GM21526 (cell line): Measurements from ENCODE around the gene LEMD3.

Experiments used
- ATAC-seq: cut with Tn5 transposase; IDR thresholded peaks from one replicate; pipeline ENCODE4 v1.9.1; 2021; ENCODE audit warnings: moderate library complexity; ENCODE audit not compliant: unreplicated experiment, low FRiP score

Gene LEMD3

DNA sequence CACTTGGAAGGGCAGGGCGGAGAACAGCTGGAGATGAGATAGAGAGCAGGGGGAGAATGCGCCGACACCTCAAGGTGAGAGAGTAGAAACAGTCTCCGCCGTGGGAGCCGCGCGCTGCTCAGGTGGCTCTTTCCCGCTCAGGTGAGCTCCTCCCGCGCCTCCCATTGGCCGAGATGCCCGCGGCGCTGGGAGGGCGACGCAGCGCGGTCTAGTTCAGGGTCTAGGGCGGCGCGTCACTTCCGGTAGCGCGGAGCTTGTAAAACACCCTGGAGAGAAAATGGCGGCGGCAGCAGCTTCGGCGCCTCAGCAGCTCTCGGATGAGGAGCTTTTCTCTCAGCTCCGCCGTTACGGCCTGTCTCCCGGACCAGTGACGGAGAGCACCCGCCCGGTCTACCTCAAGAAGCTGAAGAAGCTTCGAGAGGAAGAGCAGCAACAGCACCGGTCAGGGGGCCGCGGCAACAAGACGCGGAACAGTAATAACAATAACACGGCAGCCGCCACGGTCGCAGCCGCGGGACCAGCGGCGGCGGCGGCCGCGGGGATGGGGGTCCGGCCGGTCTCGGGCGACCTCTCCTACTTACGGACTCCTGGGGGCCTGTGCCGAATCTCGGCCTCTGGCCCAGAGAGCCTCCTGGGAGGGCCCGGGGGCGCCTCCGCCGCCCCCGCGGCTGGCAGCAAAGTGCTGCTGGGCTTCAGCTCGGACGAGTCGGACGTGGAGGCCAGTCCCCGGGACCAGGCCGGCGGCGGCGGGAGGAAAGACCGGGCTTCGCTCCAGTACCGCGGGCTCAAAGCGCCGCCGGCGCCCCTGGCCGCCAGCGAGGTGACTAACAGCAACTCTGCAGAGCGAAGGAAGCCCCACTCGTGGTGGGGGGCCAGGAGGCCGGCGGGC is at the start of gene LEMD3:
Gene LEMD3, plus strand, starts transcription at position 264 of the 889 bp plus-strand sequence. Its CDS starts 14 bp downstream, at position 278.
- peak; percentile 88 for ATAC-seq

DNA sequence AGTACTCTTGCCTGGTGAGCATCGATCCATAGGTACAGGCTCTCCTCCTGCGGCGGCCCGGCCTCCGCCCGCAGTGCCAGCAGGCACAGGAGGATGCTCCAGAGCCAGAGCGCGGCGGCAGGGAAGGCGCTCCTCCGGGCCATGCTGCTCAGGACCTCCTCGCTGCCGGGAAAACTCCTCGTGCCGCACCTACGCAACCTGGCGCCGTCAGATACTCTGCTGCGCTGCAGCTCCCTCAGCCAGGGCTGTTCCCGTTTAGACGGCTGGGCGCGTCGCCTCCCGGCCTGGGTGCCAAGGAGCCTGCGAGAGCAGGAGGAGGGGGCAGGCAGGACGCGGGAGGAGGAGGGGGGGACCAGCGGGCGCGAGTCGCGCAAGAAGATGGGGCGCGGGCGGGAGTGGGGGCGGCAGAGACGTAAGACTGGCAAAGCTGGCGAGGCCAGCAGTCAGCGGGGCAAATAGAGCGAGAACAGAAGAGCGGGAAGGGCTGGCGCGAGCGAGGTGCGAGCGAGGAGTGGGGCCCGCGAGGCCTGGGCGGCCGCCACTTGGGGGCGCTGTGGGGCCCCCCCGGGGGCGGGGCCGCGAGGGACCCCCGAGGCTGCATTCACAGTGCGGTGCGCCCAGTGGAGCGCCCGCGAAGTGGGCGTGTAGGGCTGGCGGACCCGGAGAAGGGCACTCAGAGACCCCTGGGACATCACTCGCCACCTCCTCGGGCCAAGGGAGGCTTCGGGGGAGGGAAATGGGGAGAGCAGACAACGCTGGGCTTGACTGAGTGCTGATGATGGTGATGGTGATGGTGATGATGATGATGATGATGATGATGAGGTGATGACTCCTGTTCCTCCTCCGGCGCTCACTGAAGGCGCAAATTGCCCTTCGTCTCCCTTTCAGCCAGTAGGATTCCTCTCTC is 48.1 kb upstream of the LEMD3 start, which contains the start of gene WIF1:
Gene WIF1, minus strand, starts transcription at position 257 of the 907 bp plus-strand sequence. Its CDS starts 114 bp downstream, at position 143.
- ATAC-seq = no peak

DNA sequence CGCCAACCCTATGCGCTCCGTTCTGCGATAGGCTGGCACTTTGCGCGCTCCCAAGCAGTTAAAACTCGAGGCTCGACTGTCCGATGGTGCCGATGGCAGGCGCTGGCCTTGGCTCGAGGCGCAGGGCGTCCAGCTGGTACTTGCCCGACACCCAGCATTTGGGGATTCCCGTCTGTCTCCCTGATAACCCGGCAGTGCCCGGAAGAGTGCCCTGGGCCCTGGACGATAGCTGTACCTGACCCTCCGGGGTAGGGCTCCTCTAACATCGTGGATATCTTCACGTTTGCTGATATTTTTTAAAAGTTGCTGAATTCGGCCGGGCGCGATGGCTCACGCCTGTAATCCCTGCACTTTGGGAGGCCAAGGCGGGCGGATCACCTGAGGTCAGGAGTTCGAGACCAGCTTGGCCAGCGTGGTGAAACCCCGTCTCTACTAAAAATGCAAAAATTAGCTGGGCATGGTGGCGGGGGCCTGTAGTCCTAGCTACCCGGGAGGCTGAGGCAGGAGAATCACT is 47.4 kb upstream of the LEMD3 start:
- no peak for ATAC-seq

DNA sequence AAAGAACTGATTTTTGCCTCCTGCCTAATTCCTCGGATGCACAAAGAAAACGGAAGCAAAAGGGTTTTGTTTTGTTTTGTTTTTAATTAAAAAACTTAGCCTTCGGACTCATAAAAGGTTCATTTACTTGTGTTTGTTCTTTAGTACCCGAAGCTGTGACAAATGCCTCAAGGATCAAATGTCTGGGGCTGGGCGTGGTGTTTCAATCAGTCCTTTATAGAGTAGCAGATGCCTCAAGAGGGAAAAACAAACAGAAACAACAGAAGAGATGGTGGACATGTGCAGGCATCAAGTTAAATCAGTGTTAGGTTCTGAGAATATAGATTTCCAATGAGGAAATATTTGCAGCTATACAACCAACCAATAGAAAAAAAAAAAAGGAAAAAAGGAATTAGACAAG is 46.7 kb upstream of the LEMD3 start:
- no peak for ATAC-seq

DNA sequence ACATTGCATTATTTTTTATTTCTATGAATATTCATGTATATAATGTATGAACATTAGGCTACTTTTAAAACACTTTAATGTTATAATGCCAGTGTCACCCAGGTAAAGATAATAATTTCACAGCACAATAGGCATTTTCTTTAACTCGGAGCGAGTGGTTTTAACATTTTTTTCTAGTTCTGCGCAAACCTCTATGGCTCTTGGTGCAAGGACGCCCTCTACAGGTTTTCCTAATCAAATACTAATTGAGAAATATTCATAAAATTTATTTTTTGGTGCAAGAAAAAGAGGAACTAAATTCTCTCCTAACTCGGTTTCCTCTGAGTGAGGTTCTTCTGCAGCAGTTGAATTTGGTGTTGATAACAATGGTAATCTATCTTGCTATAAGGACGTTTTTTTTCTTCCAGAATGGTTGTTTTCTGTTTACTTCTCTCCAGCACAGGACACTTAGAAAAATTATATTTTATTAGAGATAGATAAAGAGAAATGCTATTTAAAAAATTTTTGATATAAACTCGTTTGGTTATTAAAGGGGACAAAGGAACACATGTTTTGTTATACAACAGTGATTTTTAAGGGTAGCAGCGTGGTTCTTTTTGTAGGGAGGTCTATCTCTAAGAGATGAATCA is 45.8 kb upstream of the LEMD3 start:
- ATAC-seq = no peak

DNA sequence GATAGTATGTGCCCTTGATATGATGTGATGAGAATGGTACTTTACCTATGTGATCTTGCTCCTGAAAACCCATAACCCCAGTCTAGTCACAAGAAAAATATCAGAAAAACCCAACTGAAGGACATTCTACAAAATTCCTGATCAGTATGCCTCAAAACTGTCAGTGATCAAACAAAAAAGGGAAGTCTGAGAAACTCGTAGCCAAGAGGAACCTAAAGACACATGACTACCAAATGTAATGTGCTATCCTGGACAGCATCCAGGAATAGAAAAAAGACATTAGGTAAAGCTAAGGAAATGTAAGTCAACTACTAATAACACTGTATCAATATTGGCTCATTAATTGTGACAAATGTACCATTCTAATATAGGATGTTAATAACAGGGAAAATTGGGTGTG is 44.1 kb upstream of the LEMD3 start:
- no peak for ATAC-seq

DNA sequence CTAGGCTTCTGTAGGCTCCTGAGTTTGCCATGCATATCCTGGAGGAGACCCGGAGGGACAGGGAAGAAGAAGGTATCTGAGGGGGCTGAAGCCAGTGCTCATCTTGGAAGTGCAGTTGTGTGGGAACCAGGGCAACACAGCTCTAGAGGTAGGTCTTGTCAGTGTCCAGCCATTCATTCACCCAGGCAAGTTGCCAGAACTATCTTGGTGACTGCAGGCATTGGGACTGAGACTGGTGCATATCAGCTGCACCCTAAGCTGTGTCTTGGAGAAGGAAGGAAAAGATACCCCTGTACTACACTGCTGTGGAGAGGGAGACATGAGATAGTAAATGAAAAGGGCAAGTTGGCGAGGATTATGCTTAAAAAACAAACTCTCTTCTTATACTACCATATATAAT is 43.4 kb upstream of the LEMD3 start:
- ATAC-seq = no peak

DNA sequence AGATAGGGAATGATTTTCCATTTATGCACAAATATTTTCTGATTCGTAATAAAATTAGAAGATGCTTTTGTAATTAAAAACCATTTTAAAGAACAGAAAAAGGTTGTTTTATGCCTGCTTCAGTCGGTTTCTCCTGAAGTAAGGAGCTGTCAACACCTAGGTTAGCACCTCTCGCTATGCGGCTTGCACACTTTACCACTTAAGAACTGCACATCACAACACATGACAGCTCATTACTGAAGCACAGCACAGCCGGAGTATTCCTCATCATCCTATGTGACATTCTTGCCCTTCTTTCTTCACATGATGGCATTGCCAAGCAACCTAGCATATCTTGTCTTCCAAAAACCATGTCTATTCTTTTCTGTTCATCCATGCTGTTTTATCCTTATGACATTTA is 42.9 kb upstream of the LEMD3 start:
- ATAC-seq = no peak

DNA sequence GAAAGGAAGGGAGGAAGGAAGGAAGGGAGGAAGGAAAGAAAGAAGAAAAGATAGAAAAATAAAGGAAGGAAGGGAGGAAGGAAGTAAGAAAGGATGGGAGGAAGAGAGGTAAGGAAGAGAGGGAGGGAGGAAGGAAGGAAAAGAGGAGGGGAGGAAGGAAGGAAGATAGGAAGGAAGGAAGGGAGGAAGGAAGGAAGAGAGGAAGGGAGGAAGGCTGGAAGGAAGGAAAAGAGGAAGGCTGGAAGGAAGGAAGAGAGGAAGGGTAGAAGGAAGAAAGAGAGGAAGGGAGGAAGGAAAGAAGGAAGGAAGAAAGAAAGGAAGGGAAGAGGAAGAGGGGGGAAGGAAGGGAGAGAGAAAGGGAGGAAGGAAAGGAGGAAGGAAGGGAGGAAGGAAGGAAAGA is 35.5 kb upstream of the LEMD3 start:
- no peak for ATAC-seq

DNA sequence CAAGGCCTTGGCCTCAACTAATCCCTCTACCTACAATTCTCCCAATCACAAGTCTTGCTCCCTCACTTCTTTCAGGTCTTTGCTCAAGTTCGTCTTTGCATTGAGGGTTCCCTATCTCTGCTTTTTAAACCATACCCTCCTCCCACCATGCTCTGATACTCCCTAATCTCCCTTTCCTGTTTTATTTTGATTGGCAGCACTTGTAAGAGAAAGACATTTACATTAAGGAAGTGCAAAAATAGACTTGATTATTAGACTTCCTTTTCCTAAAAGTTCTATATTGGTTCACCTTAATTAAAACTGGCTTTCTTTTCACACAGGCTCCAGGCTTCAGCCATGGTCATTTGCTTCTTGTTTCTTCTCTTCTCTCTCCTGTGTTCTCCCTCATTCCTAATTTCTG is 30.0 kb upstream of the LEMD3 start:
- ATAC-seq = no peak

DNA sequence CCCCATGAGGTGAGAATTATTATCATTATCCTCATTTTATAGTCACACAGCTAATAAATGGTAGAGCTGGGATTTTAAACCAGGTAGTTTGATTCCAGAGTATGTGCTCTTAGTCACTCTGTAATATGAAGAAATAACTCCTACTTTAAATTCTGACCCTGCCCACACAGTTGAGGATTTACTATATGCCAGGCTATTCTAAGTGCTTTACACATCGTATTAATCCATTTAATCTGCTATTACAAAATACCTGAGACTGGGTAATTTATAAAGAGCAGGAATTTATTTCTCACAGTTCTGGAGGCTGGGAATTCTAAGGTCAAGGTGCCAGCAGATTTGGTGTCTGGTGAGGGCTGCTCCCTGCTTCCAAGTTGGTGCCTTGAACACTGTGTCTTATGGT is 28.6 kb upstream of the LEMD3 start:
- ATAC-seq = no peak

DNA sequence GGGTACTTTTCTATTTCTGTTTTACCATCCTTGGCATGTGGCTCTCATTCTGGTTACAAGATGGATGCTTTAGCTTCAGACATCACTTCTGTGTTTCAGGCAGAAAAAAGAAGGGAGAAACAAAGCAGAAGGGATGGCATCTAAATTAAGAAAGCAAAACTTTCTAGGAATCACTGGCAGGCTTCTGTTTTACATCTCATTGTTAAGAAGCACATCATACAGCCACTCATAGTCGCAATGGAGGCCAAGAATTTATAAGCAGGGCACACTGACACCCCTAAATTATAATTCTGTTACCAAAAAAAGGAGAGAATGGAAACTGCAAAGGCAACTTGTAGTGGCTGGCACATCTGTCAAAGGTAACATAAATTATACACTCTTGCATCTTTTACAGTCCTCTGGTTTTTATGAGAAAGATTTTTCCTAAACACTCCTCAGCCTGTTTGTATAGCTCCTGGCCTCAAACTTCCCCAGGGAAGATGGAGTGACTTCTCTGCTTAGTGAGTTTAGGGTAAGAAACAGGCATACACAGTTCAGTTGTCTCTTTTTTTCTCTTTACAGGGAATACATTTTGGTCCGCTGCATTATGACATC is 22.0 kb upstream of the LEMD3 start:
- ATAC-seq = no peak

DNA sequence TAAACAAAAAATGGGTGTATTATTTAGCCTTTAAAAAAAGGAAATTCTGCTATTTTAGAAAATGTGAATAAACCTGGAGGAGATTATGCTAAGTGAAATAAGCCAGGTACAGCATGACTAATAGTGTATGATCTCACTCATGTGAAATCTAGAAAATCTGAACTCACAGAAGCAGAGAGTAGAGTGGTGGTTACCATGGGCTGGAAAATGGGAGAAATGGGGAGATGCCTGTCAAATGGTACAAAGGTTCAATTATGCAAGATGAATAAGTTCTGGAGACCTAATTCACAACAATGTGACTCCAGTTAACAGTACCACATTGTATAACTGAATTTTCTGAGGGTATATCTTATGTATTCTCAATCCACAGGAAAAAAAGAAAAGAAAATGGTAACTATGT is 17.4 kb upstream of the LEMD3 start:
- ATAC-seq = no peak

DNA sequence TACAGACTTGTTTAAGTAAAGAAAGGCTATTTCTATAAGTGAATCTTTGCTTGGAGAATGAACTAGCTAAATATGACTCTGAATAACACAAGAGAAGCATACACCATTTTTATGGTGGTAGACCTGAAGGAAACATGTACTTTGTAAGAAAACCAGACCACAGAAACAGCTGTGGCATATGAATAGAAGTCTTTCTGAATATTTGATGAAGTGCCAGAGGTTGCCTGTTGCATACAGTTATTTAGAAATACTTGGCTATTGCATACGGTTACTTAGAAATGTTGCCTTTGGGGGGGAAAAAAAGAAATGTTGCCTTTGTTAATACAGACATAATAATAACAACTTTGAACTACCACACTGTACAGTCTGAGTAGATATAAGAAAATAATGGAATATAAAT is 16.8 kb upstream of the LEMD3 start:
- ATAC-seq = no peak

DNA sequence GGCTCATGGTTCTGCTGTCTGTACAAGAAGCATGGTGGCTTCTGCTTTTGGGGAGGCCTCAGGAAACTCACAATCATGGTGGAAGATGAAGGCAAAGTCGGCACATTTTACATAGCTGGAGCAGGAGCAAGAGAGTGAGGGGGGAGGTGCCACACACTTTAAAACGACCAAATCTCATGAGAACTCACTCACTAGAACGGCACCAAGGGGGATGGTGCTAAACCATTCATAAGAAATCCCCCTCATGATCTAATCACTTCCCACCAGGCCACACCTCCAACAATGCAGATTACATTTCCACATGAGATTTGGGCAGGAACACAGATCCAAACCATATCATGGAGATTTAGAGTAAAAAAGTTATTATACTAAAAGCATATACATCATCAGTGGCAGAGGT is 13.6 kb upstream of the LEMD3 start:
- peak; percentile 24 for ATAC-seq

DNA sequence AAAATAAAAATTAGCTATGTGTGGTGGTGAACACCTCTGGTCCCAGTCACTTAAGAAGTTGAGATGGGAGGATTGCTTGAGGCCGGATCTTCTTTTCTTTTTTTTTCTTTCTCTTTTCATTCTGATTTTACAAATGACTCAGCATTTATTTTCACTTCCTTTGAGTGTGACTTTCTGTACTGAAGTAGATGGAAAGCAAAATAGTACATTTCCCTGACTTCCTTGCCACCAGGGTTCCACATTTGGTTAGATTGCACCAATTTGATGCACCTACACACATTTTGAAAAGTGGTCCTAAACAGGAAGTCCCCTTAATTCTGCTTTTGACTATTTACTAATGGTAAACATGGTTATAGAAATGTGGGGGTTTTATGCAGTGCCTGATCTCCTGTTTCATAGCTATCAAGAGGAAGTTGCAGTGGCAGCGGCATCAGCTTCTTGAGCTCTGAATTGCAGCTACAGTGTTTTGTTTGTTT is 13.0 kb upstream of the LEMD3 start:
- peak; percentile 89 for ATAC-seq

DNA sequence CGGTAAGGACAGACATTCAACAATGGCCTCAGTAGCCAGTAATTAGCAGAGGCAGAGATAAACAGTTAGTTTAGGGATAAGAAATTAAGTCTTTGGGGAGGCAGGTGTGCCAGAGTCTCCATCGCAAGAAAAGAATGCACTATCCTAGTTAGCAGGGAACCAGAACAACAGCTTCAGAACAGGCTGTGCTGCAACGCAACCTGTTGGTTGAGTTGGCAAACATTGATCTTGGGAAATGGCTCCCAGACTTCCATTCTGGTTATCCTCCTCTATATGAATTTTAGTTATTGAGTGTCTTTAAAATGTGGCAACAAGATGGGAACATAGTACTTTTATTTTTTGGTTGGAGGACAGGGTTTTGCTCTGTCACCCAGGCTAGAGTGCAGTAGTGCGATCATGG is 12.3 kb upstream of the LEMD3 start:
- ATAC-seq = no peak

DNA sequence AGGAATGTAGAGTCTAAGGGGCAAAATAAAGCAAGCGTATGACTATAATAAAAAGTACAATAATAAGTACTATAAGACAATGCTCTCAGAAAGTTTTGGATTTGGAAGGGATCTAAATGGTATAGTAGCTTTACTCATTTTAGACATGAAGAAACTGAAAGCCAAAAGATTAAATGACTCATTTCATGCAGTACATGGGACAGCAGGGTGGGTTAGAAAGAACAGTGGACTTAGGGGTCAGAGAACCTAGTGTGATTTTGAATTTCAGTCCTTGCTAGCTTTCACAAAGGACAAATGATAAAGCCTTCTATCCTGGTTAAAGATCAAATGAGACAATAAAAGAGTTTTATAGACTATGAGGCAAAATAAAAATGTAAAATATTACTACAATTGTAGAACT is 6.8 kb upstream of the LEMD3 start:
- ATAC-seq = peak; percentile 50

DNA sequence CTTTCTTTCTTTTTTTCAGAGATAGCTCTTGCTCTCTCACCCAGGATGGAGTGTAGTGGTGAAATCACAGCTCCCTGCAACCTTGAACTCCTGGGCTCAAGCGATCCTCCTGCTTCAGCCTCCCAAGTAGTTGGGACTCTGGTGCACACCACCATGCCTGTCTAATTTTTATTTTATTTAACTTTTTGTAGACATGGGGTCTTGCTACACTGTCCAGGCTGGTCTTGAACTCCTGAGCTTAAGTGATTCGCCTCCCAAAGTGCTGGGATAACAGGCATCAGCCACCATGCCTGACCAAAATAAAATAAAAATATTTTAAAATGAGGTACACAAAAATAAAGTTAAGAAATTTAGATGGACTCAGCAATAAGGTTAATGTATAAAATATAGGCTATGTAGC is 5.1 kb upstream of the LEMD3 start:
- ATAC-seq = no peak

DNA sequence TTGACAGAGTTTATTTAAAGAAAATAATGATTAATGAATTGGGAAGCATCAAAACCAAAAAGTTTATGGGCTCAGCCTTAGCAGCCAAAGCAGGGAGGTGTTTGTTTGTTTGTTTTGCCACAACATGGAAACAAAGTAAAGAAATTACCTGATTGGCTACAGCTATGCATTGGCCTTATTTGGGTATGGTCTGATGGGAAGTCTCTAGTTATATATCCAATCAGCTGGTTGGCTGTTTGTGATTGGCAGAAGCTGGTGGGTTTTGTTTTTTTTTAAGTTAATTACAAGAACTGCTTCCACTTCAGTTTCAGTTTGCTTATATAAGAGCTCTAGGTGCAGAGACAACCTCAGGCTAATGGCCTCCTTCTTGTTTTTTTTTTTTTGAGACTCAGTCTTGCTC is 4.6 kb upstream of the LEMD3 start:
- ATAC-seq = no peak
